RWPE2 (cell line): Measurements from ENCODE around the gene FASLG.

Experiments
- ATAC-seq: fragments of 200-7000 bp; cut with Tn5 transposase; 3 replicates; pipeline ENCODE4 v1.9.1; 2021; ENCODE audit warnings: low read depth
- DNase-seq: peaks from one replicate; pipeline ENCODE4 v3.0.0-alpha.2; 2020; ENCODE audit warnings: low spot score
- H3K27ac ChIP-seq: fragments of 450-650 bp; 2 replicates; pipeline ENCODE4 v1.5.1; 2017; ENCODE audit warnings: mild to moderate bottlenecking; ENCODE audit not compliant: poor library complexity, severe bottlenecking
- H3K27me3 ChIP-seq: fragments of 250-450 bp; sonication (Bioruptor Pico); 2 replicates; pipeline ENCODE4 v1.5.1; 2021; ENCODE audit warnings: mild to moderate bottlenecking, moderate library complexity; ENCODE audit not compliant: insufficient read depth, poor library complexity, severe bottlenecking
- H3K36me3 ChIP-seq: fragments of 250-450 bp; sonication (Bioruptor Pico); 2 replicates; pipeline ENCODE4 v1.5.1; 2020; ENCODE audit warnings: low read depth, mild to moderate bottlenecking, moderate library complexity
- H3K4me1 ChIP-seq: fragments of 250-450 bp; sonication (Bioruptor Pico); 2 replicates; pipeline ENCODE4 v1.5.1; 2021; ENCODE audit warnings: mild to moderate bottlenecking, moderate library complexity; ENCODE audit not compliant: insufficient read depth, poor library complexity, severe bottlenecking
- H3K4me3 ChIP-seq: fragments of 250-450 bp; sonication (Bioruptor Pico); 2 replicates; pipeline ENCODE4 v1.5.1; 2021; ENCODE audit warnings: mild to moderate bottlenecking, moderate library complexity; ENCODE audit not compliant: severe bottlenecking
- H3K9me3 ChIP-seq: fragments of 250-450 bp; sonication (Bioruptor Pico); 2 replicates; pipeline ENCODE4 v1.5.1; 2021; ENCODE audit warnings: mild to moderate bottlenecking, moderate library complexity; ENCODE audit not compliant: severe bottlenecking
- TF ChIP-seq, protein P1 (sequence below): fragments of 450-650 bp; IDR thresholded peaks from one replicate; pipeline ENCODE4 v1.5.1; 2017; ENCODE audit warnings: mild to moderate bottlenecking, moderate library complexity; ENCODE audit not compliant: poor library complexity, severe bottlenecking

FASLG gene

DNA sequence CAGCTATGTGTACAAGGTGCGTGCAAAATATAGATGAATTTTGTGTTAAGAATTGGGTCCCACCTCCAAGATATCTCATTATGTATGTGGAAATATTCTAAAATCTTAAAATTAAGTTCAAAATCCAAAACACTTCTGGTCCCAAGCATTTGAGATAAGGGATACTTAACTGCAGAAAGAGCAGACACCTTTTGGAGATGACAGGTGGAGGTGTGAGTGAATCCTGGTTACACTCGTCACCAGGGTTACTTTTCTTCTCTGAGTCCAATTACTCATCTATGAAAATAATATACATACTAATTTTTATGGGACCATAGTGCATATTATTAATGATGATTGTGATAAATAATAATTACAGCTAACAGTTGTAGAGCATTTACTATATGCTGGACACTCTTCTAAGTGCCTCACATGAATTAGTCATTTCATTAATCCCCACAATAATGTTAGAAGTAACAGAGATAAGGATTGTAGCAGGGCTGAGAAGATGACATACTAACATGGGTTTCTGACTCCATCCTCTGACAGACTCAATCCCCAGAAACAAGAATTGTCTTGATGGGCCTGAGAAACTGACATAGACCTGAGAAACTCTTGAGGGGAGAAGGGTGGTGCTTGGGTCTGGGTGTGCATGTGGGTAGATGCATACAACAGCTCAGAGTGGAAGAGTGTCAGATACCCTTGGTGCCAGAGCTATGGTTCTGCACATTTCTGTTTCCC lies 8.3 kb upstream of the FASLG start:
- TF ChIP-seq, protein P1, sequence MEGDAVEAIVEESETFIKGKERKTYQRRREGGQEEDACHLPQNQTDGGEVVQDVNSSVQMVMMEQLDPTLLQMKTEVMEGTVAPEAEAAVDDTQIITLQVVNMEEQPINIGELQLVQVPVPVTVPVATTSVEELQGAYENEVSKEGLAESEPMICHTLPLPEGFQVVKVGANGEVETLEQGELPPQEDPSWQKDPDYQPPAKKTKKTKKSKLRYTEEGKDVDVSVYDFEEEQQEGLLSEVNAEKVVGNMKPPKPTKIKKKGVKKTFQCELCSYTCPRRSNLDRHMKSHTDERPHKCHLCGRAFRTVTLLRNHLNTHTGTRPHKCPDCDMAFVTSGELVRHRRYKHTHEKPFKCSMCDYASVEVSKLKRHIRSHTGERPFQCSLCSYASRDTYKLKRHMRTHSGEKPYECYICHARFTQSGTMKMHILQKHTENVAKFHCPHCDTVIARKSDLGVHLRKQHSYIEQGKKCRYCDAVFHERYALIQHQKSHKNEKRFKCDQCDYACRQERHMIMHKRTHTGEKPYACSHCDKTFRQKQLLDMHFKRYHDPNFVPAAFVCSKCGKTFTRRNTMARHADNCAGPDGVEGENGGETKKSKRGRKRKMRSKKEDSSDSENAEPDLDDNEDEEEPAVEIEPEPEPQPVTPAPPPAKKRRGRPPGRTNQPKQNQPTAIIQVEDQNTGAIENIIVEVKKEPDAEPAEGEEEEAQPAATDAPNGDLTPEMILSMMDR = no peak
- Histone ChIP-seq H3K27ac (no peak overlapping the region), H3K4me3 (no peak overlapping the region), H3K9me3 (no peaks in the 10 kb centered on the region), H3K27me3 (no peaks in the 10 kb centered on the region), H3K4me1 (peaks cover 8% of the 10 kb centered on the region), H3K36me3 (no peaks in the 10 kb centered on the region)
- DNase-seq (no peak), ATAC-seq (no peak; the same call in 2 of the 3 replicates)

DNA sequence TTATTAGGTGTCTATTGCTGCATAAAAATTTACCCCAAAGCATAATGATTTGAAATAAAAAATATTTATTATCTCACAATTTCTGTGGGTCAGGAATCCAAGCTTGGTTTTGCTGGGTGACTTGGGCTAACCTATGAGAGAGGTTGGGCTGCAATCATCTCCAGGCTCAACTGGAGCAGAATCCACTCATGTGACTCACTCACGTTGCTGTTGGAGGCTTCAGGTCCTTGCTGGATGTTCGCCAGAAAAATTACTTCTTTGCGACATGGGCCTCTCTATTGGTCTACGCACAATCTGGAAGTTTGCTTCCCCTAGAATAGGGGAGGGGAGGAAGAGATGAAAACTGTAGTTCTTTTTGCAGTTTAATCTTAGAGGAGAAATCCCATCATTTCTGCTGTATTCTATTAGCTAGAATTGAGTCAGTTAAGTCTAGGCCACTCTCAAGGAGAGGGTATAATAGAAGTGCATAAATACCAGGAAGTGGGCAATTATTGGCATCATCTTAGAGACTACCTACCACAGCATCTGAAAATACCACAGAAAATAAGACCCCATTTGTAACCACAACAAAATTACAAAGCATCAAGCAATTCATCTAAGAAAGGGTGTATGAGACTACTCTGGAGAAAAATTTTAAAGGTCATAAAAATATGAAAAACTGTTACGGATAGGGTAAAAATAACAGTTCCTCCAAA lies 5.7 kb upstream of the FASLG start:
- Histone ChIP-seq H3K9me3 (no peaks in the 10 kb centered on the region), H3K4me3 (no peak overlapping the region), H3K4me1 (peaks cover 8% of the 10 kb centered on the region), H3K36me3 (no peaks in the 10 kb centered on the region), H3K27me3 (no peaks in the 10 kb centered on the region), H3K27ac (no peak overlapping the region)
- TF ChIP-seq, protein P1 = no peak
- peak; percentile 49; the same call in 1 of the 3 replicates for ATAC-seq
- no peak for DNase-seq

DNA sequence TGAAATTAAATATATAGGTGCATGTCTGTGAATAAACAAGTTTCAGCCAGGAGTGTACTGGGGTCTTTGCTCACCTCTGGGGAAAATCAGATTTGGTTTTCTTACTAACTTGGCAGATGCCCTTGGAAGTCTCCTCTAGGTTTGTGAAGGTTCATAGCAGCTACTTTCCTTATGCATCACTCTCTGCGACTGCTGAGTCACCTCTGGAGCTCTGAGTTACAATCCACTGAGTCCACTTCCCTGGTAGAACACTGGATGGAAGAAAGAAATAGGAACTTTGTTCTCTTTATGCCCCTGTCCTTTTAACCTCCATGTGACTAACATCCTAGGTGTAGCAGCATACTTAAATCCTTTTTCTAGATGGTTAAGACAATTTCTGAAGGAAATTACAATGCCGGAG lies 4.4 kb upstream of the FASLG start:
- TF ChIP-seq, protein P1 = no peak
- H3K36me3 ChIP-seq = no peaks in the 10 kb centered on the region
- ATAC-seq = peak; percentile 95
- H3K27me3 ChIP-seq = no peaks in the 10 kb centered on the region
- peaks cover 8% of the 10 kb centered on the region for H3K4me1 ChIP-seq
- DNase-seq = no peak
- peak overlapping the region; percentile 39 for H3K27ac ChIP-seq
- H3K9me3 ChIP-seq = no peaks in the 10 kb centered on the region
- H3K4me3 ChIP-seq = no peak overlapping the region

DNA sequence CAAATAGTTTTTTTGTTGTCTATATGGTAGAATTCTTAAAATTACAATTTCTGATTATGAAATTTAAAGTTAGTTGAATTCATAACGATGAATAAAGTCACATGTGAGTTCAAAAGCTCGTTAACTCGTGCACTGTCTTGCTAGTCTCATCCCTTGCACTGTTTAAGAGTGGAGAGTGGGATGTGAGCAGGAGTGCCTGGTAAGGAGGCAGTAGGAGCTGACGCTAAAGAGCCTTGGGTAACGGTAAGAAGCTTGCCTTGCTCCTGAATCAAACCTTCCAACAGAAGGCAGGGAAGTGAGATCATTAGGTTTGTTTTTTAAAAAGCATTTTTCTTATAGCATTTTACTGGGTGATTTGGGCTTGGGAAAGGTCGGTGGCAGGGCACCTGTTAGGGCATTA lies 2.3 kb upstream of the FASLG start:
- no peak for DNase-seq
- Histone ChIP-seq H3K27me3 (no peaks in the 10 kb centered on the region), H3K36me3 (no peaks in the 10 kb centered on the region), H3K4me1 (peaks cover 8% of the 10 kb centered on the region), H3K4me3 (no peak overlapping the region), H3K27ac (no peak overlapping the region), H3K9me3 (no peaks in the 10 kb centered on the region)
- ATAC-seq = no peak
- TF ChIP-seq, protein P1 = no peak

DNA sequence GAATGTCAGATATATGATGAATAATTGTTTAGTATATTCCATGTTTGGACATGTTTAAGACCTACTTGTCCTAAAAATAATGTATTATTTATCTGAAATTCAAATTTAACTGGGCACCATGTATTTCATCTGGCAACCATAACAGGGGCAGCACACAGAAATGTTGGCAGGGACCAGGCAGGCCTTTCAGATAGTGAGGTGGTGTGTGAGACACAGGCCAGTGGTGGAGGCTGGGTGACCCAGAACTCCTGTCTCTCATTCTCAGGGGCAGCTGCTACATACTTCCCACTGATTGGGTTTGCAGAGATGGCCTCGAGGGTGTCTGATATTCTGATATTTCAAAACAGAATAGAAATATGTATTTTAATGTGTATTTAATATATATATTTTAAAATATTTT lies 1.3 kb upstream of the FASLG start:
- ATAC-seq (no peak), DNase-seq (no peak)
- Histone ChIP-seq H3K4me3 (no peak overlapping the region), H3K36me3 (no peaks in the 10 kb centered on the region), H3K27ac (no peak overlapping the region), H3K4me1 (peaks cover 9% of the 10 kb centered on the region), H3K9me3 (no peaks in the 10 kb centered on the region), H3K27me3 (no peaks in the 10 kb centered on the region)
- TF ChIP-seq, protein P1 = no peak
